Breast epithelium (tissue), 3 donors: Measurements from ENCODE around the gene TENT4A.

Source experiments
- POLR2A ChIP-seq: fragments of 450-650 bp; IDR thresholded peaks from one replicate; pipeline ENCODE4 v1.6.1; 2016; ENCODE audit warnings: antibody characterized with exemption, mild to moderate bottlenecking, moderate library complexity
- POLR2AphosphoS5 ChIP-seq, 3 donors: sonication (generic); formaldehyde crosslinking; IDR thresholded peaks; one replicate each; pipeline ENCODE4 v1.6.1; 2017; ENCODE audit warnings: antibody characterized with exemption in 3 of 3
- TF ChIP-seq, protein P1 (sequence below), 3 donors: fragments of 450-650 bp; IDR thresholded peaks; one replicate each; pipeline ENCODE4 v1.5.1; 2016 to 2017; ENCODE audit warnings: antibody characterized with exemption in 3 of 3, mild to moderate bottlenecking in 3 of 3, moderate library complexity in 3 of 3

DNA sequence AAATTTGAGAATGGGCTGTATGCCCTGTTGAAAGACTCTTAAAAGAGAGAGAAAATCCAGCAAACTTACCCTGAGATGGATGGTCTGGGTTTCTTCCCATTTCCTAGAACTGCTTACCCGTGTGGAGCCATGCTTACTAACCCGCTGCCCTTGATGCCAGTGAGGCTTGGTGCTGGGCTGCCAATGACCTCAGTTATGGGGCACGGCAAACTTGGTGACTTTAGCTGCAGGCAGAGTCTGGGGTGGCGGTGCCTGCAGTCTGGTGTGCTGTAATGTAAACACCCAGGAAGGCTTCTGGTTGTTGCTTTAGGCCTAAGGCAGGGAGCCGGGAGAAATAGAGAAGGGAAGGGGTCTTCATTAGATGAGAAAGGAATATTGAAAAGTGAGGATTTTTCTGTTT, 7.3 kb upstream of the TENT4A start:
- TF ChIP-seq POLR2AphosphoS5 (IDR thresholded peaks at IDR 0.05) (no peak), POLR2A (no peak)
- TF ChIP-seq, protein P1, sequence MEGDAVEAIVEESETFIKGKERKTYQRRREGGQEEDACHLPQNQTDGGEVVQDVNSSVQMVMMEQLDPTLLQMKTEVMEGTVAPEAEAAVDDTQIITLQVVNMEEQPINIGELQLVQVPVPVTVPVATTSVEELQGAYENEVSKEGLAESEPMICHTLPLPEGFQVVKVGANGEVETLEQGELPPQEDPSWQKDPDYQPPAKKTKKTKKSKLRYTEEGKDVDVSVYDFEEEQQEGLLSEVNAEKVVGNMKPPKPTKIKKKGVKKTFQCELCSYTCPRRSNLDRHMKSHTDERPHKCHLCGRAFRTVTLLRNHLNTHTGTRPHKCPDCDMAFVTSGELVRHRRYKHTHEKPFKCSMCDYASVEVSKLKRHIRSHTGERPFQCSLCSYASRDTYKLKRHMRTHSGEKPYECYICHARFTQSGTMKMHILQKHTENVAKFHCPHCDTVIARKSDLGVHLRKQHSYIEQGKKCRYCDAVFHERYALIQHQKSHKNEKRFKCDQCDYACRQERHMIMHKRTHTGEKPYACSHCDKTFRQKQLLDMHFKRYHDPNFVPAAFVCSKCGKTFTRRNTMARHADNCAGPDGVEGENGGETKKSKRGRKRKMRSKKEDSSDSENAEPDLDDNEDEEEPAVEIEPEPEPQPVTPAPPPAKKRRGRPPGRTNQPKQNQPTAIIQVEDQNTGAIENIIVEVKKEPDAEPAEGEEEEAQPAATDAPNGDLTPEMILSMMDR (IDR thresholded peaks at IDR 0.05), result no peak
